ENCODE results near the gene TRIM66.

TRIM66 gene

DNA sequence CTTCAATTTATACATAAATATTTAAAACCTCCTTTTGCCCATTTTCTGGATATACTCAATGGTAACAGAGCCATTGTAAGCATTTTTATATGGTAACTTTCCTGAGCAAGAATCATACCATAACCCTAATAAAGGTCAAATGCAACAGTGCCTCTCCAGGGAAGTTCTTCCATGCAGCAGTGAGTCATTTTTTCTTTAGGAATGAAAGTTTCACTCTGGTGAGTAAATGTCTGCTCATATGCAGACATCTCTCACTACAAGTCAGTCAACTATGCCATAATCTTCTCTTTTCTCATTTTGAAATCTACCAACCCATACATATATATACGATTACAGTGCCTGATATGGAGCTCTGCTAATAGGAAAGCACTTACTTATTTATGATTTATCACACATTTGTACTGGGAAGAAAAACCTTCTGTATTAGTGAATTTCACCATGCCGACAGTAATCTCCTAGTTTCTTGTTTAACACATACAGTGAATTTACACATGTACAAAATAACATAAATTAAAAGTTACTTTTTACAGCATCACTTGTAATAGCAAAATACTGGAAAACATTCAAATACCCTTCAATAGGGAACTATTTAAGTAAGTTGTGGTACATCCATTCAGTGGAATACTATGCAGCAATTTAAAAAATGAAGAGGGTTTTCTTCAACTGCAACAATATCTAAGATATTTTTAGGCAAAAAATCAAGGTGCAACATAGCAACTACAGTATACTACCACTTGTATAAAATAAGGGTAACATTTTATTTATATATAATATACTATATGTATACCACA, 104.5 kb downstream of the TRIM66 start:
- DNase-seq (ENCODE audit: low read depth in 2 of 3, low spot score in 1 of 3): no peak

DNA sequence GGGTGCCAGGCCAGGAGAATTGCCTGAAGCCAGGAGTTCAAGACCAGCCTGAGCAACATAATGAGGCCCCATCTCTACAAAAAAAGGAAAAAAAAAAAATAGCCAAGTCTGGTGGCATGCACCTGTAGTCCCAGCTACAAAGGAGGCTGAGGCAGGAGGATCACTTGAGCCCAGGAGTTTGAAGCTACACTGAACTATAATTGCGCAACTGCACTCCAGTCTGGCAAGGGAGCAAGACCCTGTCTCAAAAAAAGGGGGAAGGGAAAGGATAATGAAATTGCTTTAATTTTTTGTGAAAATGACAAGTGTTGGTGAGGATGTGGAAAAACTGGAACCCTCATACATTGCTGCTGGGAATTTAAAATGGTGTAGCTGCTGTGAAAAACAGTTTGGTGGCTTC, 107.7 kb downstream of the TRIM66 start:
- DNase-seq (ENCODE audit: low read depth in 2 of 3, low spot score in 1 of 3): no peak

DNA sequence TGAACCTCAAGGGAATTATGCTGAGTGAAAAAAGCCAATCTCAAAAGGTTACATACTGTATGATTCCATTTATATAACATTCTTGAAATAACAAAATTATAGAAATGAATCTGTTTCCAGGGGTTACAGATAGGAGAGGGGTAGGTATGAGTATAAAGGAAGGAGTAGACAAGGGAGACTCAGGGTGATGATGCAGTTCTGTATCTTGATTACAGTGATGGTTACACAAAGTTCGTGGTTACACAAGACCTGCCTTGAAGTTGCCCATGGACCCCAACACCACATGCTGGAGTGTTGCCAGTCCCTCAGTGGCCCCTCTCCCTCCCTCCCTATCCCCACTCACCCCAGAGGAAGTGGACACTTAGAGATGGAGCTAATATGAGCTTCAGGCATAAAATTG, 108.7 kb downstream of the TRIM66 start:
- DNase-seq (ENCODE audit: low read depth in 2 of 3, low spot score in 1 of 3): no peak

DNA sequence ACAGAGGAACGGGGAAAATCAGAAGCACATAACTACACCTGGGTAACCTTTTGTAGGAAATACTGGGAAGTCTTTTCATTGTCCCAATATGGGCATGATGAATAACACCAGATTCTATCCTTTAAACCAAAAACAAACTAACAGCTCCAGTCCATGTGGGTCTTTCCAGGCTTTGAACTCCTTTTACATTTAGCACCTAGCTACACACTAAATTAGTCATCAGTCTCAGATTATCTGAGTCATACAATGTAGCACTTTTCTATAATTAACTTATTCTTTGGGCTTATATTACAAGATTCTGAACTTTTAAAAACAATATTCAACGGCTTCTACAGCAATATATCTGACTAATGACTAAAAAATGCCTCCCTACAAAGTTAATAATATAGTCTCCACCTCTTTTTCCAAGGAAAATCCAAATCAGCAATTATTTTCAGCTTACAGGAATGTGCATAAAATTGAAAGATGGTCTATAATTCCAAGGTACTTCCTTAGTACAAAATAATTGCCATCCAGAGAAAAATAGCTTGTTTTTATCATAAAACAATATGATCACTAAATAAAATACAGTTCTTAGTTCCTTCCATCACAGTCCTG, 114.8 kb downstream of the TRIM66 start:
- DNase-seq (ENCODE audit: low read depth in 2 of 3, low spot score in 1 of 3): no peak

DNA sequence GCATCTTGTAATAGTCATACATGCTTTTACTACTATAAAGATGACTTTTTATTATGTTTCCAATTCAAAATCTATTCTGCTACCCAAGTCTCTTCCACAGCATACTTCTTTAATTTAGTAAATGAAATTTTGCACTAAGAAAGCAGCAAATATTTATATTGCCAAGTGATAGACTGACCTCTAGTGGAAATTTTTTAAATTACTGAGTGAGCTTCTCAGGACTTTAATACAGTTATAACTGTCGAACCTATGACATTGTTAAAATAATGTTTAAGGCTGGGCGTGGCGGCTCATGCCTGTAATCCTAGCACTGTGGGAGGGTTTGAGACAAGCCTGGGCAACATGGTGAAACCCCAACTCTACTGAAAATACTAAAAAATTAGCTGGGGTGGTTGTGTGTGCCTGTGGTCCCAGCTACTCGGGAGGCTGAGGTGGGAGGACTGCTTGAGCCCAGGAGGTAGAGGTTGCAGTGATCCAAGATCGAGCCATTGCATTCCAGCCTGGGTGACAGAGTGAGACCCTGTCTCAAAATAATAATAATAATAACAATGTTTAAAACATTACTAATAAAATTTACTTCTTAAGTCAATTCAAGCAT, 115.8 kb downstream of the TRIM66 start:
- no peak for DNase-seq (ENCODE audit: low read depth in 2 of 3, low spot score in 1 of 3)

DNA sequence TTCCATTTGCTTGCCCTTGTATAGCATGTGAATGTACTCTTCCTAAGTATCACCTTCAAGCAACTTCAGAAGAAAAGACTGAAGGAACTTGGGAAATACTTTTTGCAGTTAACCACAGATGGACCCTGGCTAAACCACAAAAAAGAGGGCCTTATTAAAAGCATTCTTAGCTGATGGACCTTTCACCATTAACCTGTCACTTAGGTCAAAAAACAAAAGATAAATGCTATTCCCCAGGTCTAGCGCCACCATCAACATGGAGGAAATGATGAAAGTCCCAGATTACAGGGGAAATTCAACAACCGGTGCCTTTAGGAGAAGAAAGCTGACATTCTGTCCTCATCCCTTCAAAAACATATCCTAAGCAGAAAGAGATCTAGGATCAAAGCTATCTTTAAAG, 117.9 kb downstream of the TRIM66 start:
- no peak for DNase-seq (ENCODE audit: low read depth in 2 of 3, low spot score in 1 of 3)
